ENCODE data around the gene ZNF526. TPM values are rescaled to one million over a fixed set of nuclear protein-coding genes. Genes with fewer than 3 reads are reported as not detected.
A peak's percentile ranks its signal among the peaks of the same experiment; 100 is the strongest.

ZNF526 gene
- 10 to 100 TPM; 11.9 to 15.2 TPM for total RNA-seq

GRCh38 chr19:42219812-42220750 lies at the start of gene ZNF526:
Gene ZNF526 (plus strand): TSS chr19:42220312. CDS start chr19:42224404, 4,092 bp downstream.
- H3K4me3 Mint-ChIP-seq, result peak within 1 kb of the TSS; percentile 85
- H3K4me1 Mint-ChIP-seq, result peaks cover 50% of the 10 kb centered on the region
- H3K9me3 Mint-ChIP-seq (ENCODE audit: low read depth), result no peaks in the 10 kb centered on the region
- DNase-seq (peak; percentile 98), ATAC-seq (peak; percentile 83)
- intact Hi-C loops (cut with DNase I, micrococcal nuclease), result loop anchor here (1.0 to 10.0 kb wide), 6 partner anchors 22 to 1242 kb away; partner anchors contain the start of genes GSK3A (in 2 of the 2), MEGF8 (in 2 of the 2) and ARHGEF1 (in 1 of the 2)
- CTCF ChIA-PET, result interaction anchor here (0.6 to 1.9 kb wide), 9 partner anchors 13 to 1523 kb away, joined by 3 to 7 read pairs (median 4); partner anchors contain the start of genes GSK3A and POU2F2
- H3K27ac Mint-ChIP-seq, result peak within 1 kb of the TSS; percentile 90
- no peaks in the 10 kb centered on the region for H3K27me3 Mint-ChIP-seq
- peaks cover 27% of the 10 kb centered on the region for H3K36me3 Mint-ChIP-seq (ENCODE audit: low read depth)
- POLR2A ChIA-PET, result interaction anchor here (0.5 to 2.4 kb wide), 4 partner anchors 8 to 256 kb away, joined by 3 to 16 read pairs (median 6); partner anchors contain the start of gene GSK3A

- intact Hi-C loops (cut with DNase I, micrococcal nuclease), result no loop called here
- ChIA-PET CTCF (no interaction called here), POLR2A (no interaction called here)
- no peaks in the 10 kb centered on the region for H3K36me3 Mint-ChIP-seq (ENCODE audit: low read depth)
- no peak overlapping the region for H3K27ac Mint-ChIP-seq
- ATAC-seq (no peak), DNase-seq (no peak)
- peaks cover 8% of the 10 kb centered on the region for H3K4me1 Mint-ChIP-seq
- H3K9me3 Mint-ChIP-seq (ENCODE audit: low read depth), result no peaks in the 10 kb centered on the region
- no peak overlapping the region for H3K4me3 Mint-ChIP-seq
- H3K27me3 Mint-ChIP-seq, result peaks cover 13% of the 10 kb centered on the region
These were observed 49.4 kb upstream of the ZNF526 start for GRCh38 chr19:42170715-42171114.

GRCh38 chr19:42172261-42172660 lies 47.9 kb upstream of the ZNF526 start:
- Mint-ChIP-seq H3K36me3 (ENCODE audit: low read depth) (no peaks in the 10 kb centered on the region), H3K9me3 (ENCODE audit: low read depth) (no peaks in the 10 kb centered on the region), H3K27ac (no peak overlapping the region), H3K4me1 (peaks cover 15% of the 10 kb centered on the region), H3K27me3 (peaks cover 20% of the 10 kb centered on the region), H3K4me3 (no peak overlapping the region)
- no peak for DNase-seq
- intact Hi-C loops (cut with DNase I, micrococcal nuclease), result no loop called here
- ChIA-PET POLR2A (no interaction called here), CTCF (interaction anchor here (0.7 kb wide), 1 partner anchor 64 kb away, joined by 3 read pairs; no protein-coding TSS in a partner anchor)
- no peak for ATAC-seq

- intact Hi-C loops (cut with DNase I, micrococcal nuclease), result no loop called here
- ATAC-seq (no peak), DNase-seq (no peak)
- Mint-ChIP-seq H3K27me3 (peaks cover 20% of the 10 kb centered on the region), H3K9me3 (ENCODE audit: low read depth) (no peaks in the 10 kb centered on the region), H3K4me1 (peaks cover 15% of the 10 kb centered on the region), H3K36me3 (ENCODE audit: low read depth) (no peaks in the 10 kb centered on the region), H3K4me3 (no peak overlapping the region), H3K27ac (no peak overlapping the region)
- CTCF ChIA-PET, result no interaction called here
- POLR2A ChIA-PET, result no interaction called here
These were observed 46.4 kb upstream of the ZNF526 start for GRCh38 chr19:42173695-42174094.

GRCh38 chr19:42174188-42174587 lies 45.9 kb upstream of the ZNF526 start:
- no peaks in the 10 kb centered on the region for H3K36me3 Mint-ChIP-seq (ENCODE audit: low read depth)
- DNase-seq (no peak), ATAC-seq (no peak)
- H3K4me3 Mint-ChIP-seq, result no peak overlapping the region
- H3K4me1 Mint-ChIP-seq, result peaks cover 15% of the 10 kb centered on the region
- intact Hi-C loops (cut with DNase I, micrococcal nuclease), result no loop called here
- ChIA-PET POLR2A (no interaction called here), CTCF (interaction anchor here (3.3 kb wide), 1 partner anchor 12 kb away, joined by 22 read pairs; no protein-coding TSS in a partner anchor)
- no peaks in the 10 kb centered on the region for H3K9me3 Mint-ChIP-seq (ENCODE audit: low read depth)
- no peak overlapping the region for H3K27ac Mint-ChIP-seq
- H3K27me3 Mint-ChIP-seq, result peaks cover 20% of the 10 kb centered on the region

GRCh38 chr19:42174958-42175734 lies 45.0 kb upstream of the ZNF526 start:
- Mint-ChIP-seq H3K36me3 (ENCODE audit: low read depth) (no peaks in the 10 kb centered on the region), H3K9me3 (ENCODE audit: low read depth) (no peaks in the 10 kb centered on the region), H3K4me3 (no peak overlapping the region), H3K4me1 (peaks cover 15% of the 10 kb centered on the region), H3K27me3 (peaks cover 23% of the 10 kb centered on the region), H3K27ac (no peak overlapping the region)
- intact Hi-C loops (cut with DNase I, micrococcal nuclease), result no loop called here
- ATAC-seq (no peak), DNase-seq (no peak)
- ChIA-PET CTCF (interaction anchor here (0.6 to 3.3 kb wide), 6 partner anchors 11 to 1894 kb away, joined by 3 to 22 read pairs (median 4); no protein-coding TSS in a partner anchor), POLR2A (interaction anchor here (0.6 kb wide), 1 partner anchor 19 kb away, joined by 8 read pairs; no protein-coding TSS in a partner anchor)

GRCh38 chr19:42175952-42176648 lies 44.0 kb upstream of the ZNF526 start:
- CTCF ChIA-PET, result interaction anchor here (0.7 to 3.3 kb wide), 19 partner anchors 10 to 1773 kb away, joined by 3 to 22 read pairs (median 4); no protein-coding TSS in a partner anchor
- no peak overlapping the region for H3K27ac Mint-ChIP-seq
- H3K27me3 Mint-ChIP-seq, result peaks cover 24% of the 10 kb centered on the region
- peak; percentile 44 for DNase-seq
- no peaks in the 10 kb centered on the region for H3K9me3 Mint-ChIP-seq (ENCODE audit: low read depth)
- ATAC-seq, result peak; percentile 30
- peak overlapping the region; percentile 73 for H3K4me3 Mint-ChIP-seq
- intact Hi-C loops (cut with DNase I, micrococcal nuclease), result no loop called here
- peaks cover 15% of the 10 kb centered on the region for H3K4me1 Mint-ChIP-seq
- H3K36me3 Mint-ChIP-seq (ENCODE audit: low read depth), result no peaks in the 10 kb centered on the region
- POLR2A ChIA-PET, result interaction anchor here (0.6 kb wide), 1 partner anchor 20 kb away, joined by 8 read pairs; no protein-coding TSS in a partner anchor

GRCh38 chr19:42176649-42176989 lies 43.5 kb upstream of the ZNF526 start:
- no peak for DNase-seq
- ATAC-seq, result peak; percentile 47
- CTCF ChIA-PET, result interaction anchor here (0.7 to 3.3 kb wide), 17 partner anchors 9 to 1773 kb away, joined by 3 to 22 read pairs (median 4); no protein-coding TSS in a partner anchor
- POLR2A ChIA-PET, result no interaction called here
- no peak overlapping the region for H3K27ac Mint-ChIP-seq
- H3K36me3 Mint-ChIP-seq (ENCODE audit: low read depth), result no peaks in the 10 kb centered on the region
- H3K4me3 Mint-ChIP-seq, result peak overlapping the region; percentile 73
- H3K27me3 Mint-ChIP-seq, result peaks cover 24% of the 10 kb centered on the region
- intact Hi-C loops (cut with DNase I, micrococcal nuclease), result no loop called here
- peaks cover 15% of the 10 kb centered on the region for H3K4me1 Mint-ChIP-seq
- no peaks in the 10 kb centered on the region for H3K9me3 Mint-ChIP-seq (ENCODE audit: low read depth)

GRCh38 chr19:42176990-42177685 lies 43.0 kb upstream of the ZNF526 start:
- peak; percentile 88 for DNase-seq
- Mint-ChIP-seq H3K9me3 (ENCODE audit: low read depth) (no peaks in the 10 kb centered on the region), H3K4me3 (no peak overlapping the region), H3K27me3 (peaks cover 24% of the 10 kb centered on the region), H3K36me3 (ENCODE audit: low read depth) (no peaks in the 10 kb centered on the region), H3K4me1 (peaks cover 15% of the 10 kb centered on the region), H3K27ac (no peak overlapping the region)
- peak; percentile 95 for ATAC-seq
- POLR2A ChIA-PET, result no interaction called here
- intact Hi-C loops (cut with DNase I, micrococcal nuclease), result loop anchor here in 1 of 2 experiments (1.0 kb wide), 2 partner anchors 45 to 148 kb away; partner anchors contain the start of genes MEGF8 and POU2F2
- CTCF ChIA-PET, result interaction anchor here (0.8 to 3.3 kb wide), 15 partner anchors 9 to 263 kb away, joined by 3 to 22 read pairs (median 4); no protein-coding TSS in a partner anchor

GRCh38 chr19:42177686-42178019 lies 42.5 kb upstream of the ZNF526 start:
- H3K4me3 Mint-ChIP-seq, result no peak overlapping the region
- ChIA-PET CTCF (interaction anchor here (1.3 to 3.3 kb wide), 3 partner anchors 8 to 14 kb away, joined by 3 to 22 read pairs (median 4); no protein-coding TSS in a partner anchor), POLR2A (no interaction called here)
- ATAC-seq (no peak), DNase-seq (no peak)
- intact Hi-C loops (cut with DNase I, micrococcal nuclease), result loop anchor here in 1 of 2 experiments (1.0 kb wide), 2 partner anchors 45 to 148 kb away; partner anchors contain the start of genes MEGF8 and POU2F2
- H3K4me1 Mint-ChIP-seq, result peaks cover 15% of the 10 kb centered on the region
- H3K27ac Mint-ChIP-seq, result no peak overlapping the region
- peaks cover 24% of the 10 kb centered on the region for H3K27me3 Mint-ChIP-seq
- no peaks in the 10 kb centered on the region for H3K9me3 Mint-ChIP-seq (ENCODE audit: low read depth)
- H3K36me3 Mint-ChIP-seq (ENCODE audit: low read depth), result no peaks in the 10 kb centered on the region

All from activated CD4-positive, alpha-beta T cell treated with anti-CD3 and anti-CD28 coated beads for 36 hours (primary cell).